ENCODE measurements around the gene SLC46A1.

DNA sequence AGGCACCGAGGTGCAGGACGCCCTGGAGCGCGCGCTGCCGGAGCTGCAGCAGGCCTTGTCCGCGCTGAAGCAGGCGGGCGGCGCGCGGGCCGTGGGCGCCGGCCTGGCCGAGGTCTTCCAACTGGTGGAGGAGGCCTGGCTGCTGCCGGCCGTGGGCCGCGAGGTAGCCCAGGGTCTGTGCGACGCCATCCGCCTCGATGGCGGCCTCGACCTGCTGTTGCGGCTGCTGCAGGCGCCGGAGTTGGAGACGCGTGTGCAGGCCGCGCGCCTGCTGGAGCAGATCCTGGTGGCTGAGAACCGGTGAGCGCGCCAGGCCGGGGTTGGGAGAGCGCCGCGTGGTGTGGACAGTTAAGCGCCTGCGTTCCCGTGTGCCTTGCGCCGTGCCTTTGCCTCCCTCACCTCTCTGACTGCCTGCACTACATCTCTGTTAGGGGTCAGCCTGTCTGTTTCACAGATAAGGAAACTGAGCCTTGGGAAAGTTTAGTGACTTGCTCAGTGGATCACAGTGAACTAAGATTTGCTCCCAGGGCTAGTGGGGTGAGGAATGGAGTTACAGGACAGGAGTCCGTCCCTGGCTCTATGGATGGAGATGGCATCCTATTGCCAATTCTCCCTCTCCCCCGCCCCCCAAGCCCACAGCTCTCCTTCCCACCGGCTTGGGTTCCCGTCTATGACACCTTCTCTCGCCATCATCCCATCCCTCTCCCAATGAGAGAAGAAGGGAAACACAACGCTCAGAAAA lies 33.6 kb downstream of the SLC46A1 start:
- no peak for TF ChIP-seq EZH2 (optimal IDR thresholded peaks at IDR 0.05; ENCODE audit: low read depth, low read length)
- TF ChIP-seq CTCF (IDR thresholded peaks at IDR 0.05; ENCODE audit: low read length) = no peak
- TF ChIP-seq EZH2phosphoT487 (IDR thresholded peaks at IDR 0.05; ENCODE audit: low read length) = no peak

Data from MM.1S (cell line).